Activated naive CD8-positive, alpha-beta T cell treated with anti-CD3 and anti-CD28 coated beads for 36 hours (primary cell): ENCODE data around the gene ETF1. TPM values are rescaled to one million over a fixed set of nuclear protein-coding genes. Genes with fewer than 3 reads are reported as not detected.
"Not testable (repeated sequence)": the region's sequence is repeated elsewhere in the genome, so short reads cannot be mapped to it uniquely, and the experiment has no call there.

Source experiments
- DNase-seq: peaks from one replicate; pipeline ENCODE4 v3.0.0; 2021
- H3K27ac Mint-ChIP-seq: one replicate; pipeline ENCODE4 v1.8.0; 2022; ENCODE audit warnings: mild to moderate bottlenecking, moderate library complexity, mixed read lengths
- H3K27me3 Mint-ChIP-seq: one replicate; pipeline ENCODE4 v1.8.0; 2022; ENCODE audit warnings: mild to moderate bottlenecking, mixed read lengths
- H3K36me3 Mint-ChIP-seq: one replicate; pipeline ENCODE4 v1.8.0; 2021; ENCODE audit warnings: mild to moderate bottlenecking, mixed read lengths
- H3K4me1 Mint-ChIP-seq: one replicate; pipeline ENCODE4 v1.8.0; 2021; ENCODE audit warnings: mixed read lengths
- H3K4me3 Mint-ChIP-seq: one replicate; pipeline ENCODE4 v1.8.0; 2022; ENCODE audit warnings: mild to moderate bottlenecking, moderate library complexity, mixed read lengths
- H3K9me3 Mint-ChIP-seq: one replicate; pipeline ENCODE4 v1.8.0; 2022; ENCODE audit warnings: mixed read lengths
- total RNA-seq, 2 experiments: library from RNA; stranded (reverse); gene quantifications; one replicate each; pipeline ENCODE4 v1.2.3, GENCODE V29; 2021

The ETF1 gene
- total RNA-seq, 2 experiments from 2014 or later: 256 TPM

GRCh38 chr5:138523406-138523805 lies 19.6 kb downstream of the ETF1 start:
- Mint-ChIP-seq H3K27ac (peak overlapping the region; percentile 50), H3K9me3 (no peaks in the 10 kb centered on the region), H3K4me1 (peaks cover 44% of the 10 kb centered on the region), H3K36me3 (peaks cover 18% of the 10 kb centered on the region), H3K27me3 (no peaks in the 10 kb centered on the region), H3K4me3 (no peak overlapping the region)
- no peak for DNase-seq

GRCh38 chr5:138520971-138521370 lies 22.1 kb downstream of the ETF1 start:
- H3K36me3 Mint-ChIP-seq: peaks cover 18% of the 10 kb centered on the region
- H3K4me3 Mint-ChIP-seq: no peak overlapping the region
- peaks cover 28% of the 10 kb centered on the region for H3K4me1 Mint-ChIP-seq

DNA sequence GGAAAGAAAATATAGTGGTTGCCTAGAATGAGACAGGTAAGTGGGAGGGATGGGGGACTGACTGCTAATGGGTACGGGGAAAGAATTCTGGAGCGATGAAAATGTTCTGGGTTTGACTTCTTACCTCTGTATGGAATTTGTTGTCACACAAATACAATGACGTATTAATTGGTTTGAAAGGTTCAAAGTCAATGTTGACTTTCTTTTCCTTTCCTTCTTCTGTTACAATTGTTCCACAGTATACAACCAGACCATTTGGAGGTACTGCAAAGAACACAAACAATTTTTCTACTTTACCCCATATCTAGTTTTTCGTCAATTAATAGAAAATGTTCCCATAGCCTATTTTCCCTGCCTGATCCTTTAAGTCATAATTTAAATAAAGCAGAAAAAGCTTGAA lies 25.6 kb downstream of the ETF1 start:
- Mint-ChIP-seq H3K27ac (no peak overlapping the region), H3K4me3 (no peak overlapping the region), H3K4me1 (peaks cover 17% of the 10 kb centered on the region), H3K36me3 (peaks cover 23% of the 10 kb centered on the region), H3K27me3 (no peaks in the 10 kb centered on the region), H3K9me3 (no peaks in the 10 kb centered on the region)
- DNase-seq: no peak

More at GRCh38 chr5:138520971-138521370, 22.1 kb downstream of the ETF1 start:
- no peaks in the 10 kb centered on the region for H3K9me3 Mint-ChIP-seq
- DNase-seq: no peak
- no peaks in the 10 kb centered on the region for H3K27me3 Mint-ChIP-seq
- peak overlapping the region; percentile 29 for H3K27ac Mint-ChIP-seq

- Mint-ChIP-seq H3K27ac (no peak overlapping the region), H3K4me3 (no peak overlapping the region), H3K9me3 (no peaks in the 10 kb centered on the region), H3K4me1 (peaks cover 4% of the 10 kb centered on the region), H3K27me3 (no peaks in the 10 kb centered on the region), H3K36me3 (peaks cover 20% of the 10 kb centered on the region)
- DNase-seq: no peak
These were observed 27.3 kb downstream of the ETF1 start for GRCh38 chr5:138515556-138516245.

DNA sequence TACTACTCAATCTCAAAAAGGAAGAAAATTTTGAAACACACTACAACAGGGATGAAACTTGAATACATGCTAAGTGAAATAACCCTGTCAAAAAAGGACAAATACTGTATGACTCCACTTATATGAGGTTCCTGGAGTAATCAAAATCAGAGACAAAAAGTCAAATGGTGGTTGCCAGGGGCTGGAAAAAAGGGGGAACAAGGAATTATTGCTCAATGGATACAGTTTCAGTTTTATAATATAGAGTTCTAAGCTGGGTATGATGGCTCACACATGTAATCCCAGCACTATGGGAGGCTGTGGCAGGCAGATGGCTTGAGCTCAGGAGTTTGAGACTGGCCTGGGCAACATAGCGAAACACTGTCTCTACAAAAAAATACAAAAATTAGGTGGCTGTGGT lies 29.0 kb downstream of the ETF1 start:
- Mint-ChIP-seq H3K36me3 (peaks cover 18% of the 10 kb centered on the region), H3K9me3 (no peaks in the 10 kb centered on the region), H3K27ac (no peak overlapping the region), H3K4me3 (no peak overlapping the region), H3K27me3 (no peaks in the 10 kb centered on the region), H3K4me1 (no peaks in the 10 kb centered on the region)
- DNase-seq: no peak

GRCh38 chr5:138508958-138509357 lies 34.1 kb downstream of the ETF1 start:
- Mint-ChIP-seq H3K9me3 (no peaks in the 10 kb centered on the region), H3K4me1 (peaks cover 3% of the 10 kb centered on the region), H3K27me3 (no peaks in the 10 kb centered on the region), H3K27ac (no peak overlapping the region), H3K4me3 (no peak overlapping the region), H3K36me3 (peaks cover 9% of the 10 kb centered on the region)
- DNase-seq: no peak

GRCh38 chr5:138507485-138507884 lies 35.6 kb downstream of the ETF1 start:
- H3K4me1 Mint-ChIP-seq, H3K4me3 Mint-ChIP-seq, DNase-seq, H3K27me3 Mint-ChIP-seq, H3K27ac Mint-ChIP-seq, H3K36me3 Mint-ChIP-seq, H3K9me3 Mint-ChIP-seq: not testable (repeated sequence)

- no peak overlapping the region for H3K4me3 Mint-ChIP-seq
- no peaks in the 10 kb centered on the region for H3K27me3 Mint-ChIP-seq
- DNase-seq: no peak
- peaks cover 8% of the 10 kb centered on the region for H3K36me3 Mint-ChIP-seq
- peaks cover 6% of the 10 kb centered on the region for H3K4me1 Mint-ChIP-seq
- no peak overlapping the region for H3K27ac Mint-ChIP-seq
- H3K9me3 Mint-ChIP-seq: no peaks in the 10 kb centered on the region
These were observed 36.4 kb downstream of the ETF1 start for GRCh38 chr5:138506370-138507306.

DNA sequence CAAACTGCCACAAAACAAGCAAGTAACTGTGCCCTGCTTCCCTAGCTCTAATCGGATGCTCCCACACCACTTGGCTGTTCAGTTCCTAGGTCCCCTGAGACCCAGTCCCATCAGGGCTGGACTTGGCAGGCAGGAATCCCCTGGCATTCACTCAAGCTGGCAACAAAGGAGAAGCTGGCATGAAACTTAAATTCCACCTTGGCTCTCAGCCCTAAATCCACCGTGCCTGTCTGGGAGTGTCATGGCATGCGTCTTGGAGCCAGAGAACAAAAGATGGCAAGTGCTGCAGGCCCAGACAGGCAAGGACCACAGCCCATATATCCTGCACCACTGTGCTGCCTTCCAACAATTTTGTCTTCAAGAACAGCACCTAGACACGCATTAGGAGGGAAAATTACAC lies 38.2 kb downstream of the ETF1 start:
- no peak overlapping the region for H3K4me3 Mint-ChIP-seq
- no peak overlapping the region for H3K27ac Mint-ChIP-seq
- H3K9me3 Mint-ChIP-seq: no peaks in the 10 kb centered on the region
- peaks cover 6% of the 10 kb centered on the region for H3K4me1 Mint-ChIP-seq
- no peaks in the 10 kb centered on the region for H3K27me3 Mint-ChIP-seq
- peaks cover 5% of the 10 kb centered on the region for H3K36me3 Mint-ChIP-seq
- DNase-seq: no peak

- no peak for DNase-seq
- no peaks in the 10 kb centered on the region for H3K9me3 Mint-ChIP-seq
- H3K4me3 Mint-ChIP-seq: no peak overlapping the region
- no peaks in the 10 kb centered on the region for H3K27me3 Mint-ChIP-seq
- H3K36me3 Mint-ChIP-seq: peaks cover 2% of the 10 kb centered on the region
- peaks cover 6% of the 10 kb centered on the region for H3K4me1 Mint-ChIP-seq
- peak overlapping the region; percentile 23 for H3K27ac Mint-ChIP-seq
These were observed 39.4 kb downstream of the ETF1 start for GRCh38 chr5:138503487-138504270.

GRCh38 chr5:138502521-138502920 lies 40.5 kb downstream of the ETF1 start:
- Mint-ChIP-seq H3K27ac (no peak overlapping the region), H3K36me3 (peaks cover 2% of the 10 kb centered on the region), H3K9me3 (no peaks in the 10 kb centered on the region), H3K4me1 (peaks cover 6% of the 10 kb centered on the region), H3K27me3 (no peaks in the 10 kb centered on the region), H3K4me3 (no peak overlapping the region)
- DNase-seq: no peak

DNA sequence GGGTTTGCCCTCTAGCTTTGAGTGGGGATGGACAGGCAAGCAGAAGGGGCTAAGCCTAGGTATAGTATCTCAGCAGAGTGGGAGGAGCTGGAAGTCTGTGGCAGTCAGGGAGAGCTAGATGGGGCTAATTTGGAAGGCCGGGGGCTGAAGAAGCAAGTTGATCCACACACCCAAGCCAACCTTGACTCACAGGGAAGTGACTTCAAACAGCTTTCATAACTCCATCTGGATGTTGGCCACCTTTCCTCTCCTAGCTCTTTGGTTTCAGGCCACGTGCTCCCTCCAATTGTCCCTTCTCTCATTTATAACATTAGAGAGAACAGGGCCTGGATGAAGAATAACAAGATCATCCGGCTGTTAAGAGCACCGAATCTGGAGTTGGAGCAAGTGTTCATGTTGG lies 40.9 kb downstream of the ETF1 start:
- no peaks in the 10 kb centered on the region for H3K36me3 Mint-ChIP-seq
- H3K4me1 Mint-ChIP-seq: peaks cover 6% of the 10 kb centered on the region
- no peak for DNase-seq
- no peaks in the 10 kb centered on the region for H3K9me3 Mint-ChIP-seq
- no peak overlapping the region for H3K27ac Mint-ChIP-seq
- no peak overlapping the region for H3K4me3 Mint-ChIP-seq
- H3K27me3 Mint-ChIP-seq: no peaks in the 10 kb centered on the region

DNA sequence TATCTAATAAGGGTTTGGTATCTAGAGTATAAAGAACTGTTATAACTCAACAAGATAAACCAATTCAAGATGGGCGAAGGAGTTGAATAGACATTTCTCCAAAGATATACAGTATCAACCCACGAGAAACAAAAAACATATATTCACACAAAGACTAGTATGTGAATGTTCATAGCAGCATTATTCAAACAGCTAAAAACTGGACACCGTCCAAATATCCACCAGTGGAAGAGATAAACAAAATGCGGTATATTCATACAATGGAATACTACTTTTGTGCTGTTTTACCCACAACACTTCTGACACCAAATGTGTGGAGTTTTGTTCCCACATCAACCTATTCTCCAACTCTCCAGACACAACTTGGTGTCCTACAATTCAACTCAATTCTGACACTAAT lies 44.7 kb downstream of the ETF1 start:
- no peak overlapping the region for H3K27ac Mint-ChIP-seq
- no peak overlapping the region for H3K4me3 Mint-ChIP-seq
- H3K27me3 Mint-ChIP-seq: no peaks in the 10 kb centered on the region
- DNase-seq: no peak
- H3K4me1 Mint-ChIP-seq: peaks cover 3% of the 10 kb centered on the region
- H3K36me3 Mint-ChIP-seq: no peaks in the 10 kb centered on the region
- no peaks in the 10 kb centered on the region for H3K9me3 Mint-ChIP-seq

GRCh38 chr5:138495351-138495750 lies 47.7 kb downstream of the ETF1 start:
- H3K36me3 Mint-ChIP-seq: no peaks in the 10 kb centered on the region
- H3K27ac Mint-ChIP-seq: no peak overlapping the region

GRCh38 chr5:138492560-138493045 lies 50.4 kb downstream of the ETF1 start:
- Mint-ChIP-seq H3K27me3 (peaks cover 26% of the 10 kb centered on the region), H3K4me3 (peak overlapping the region; percentile 93), H3K4me1 (peaks cover 18% of the 10 kb centered on the region), H3K27ac (peak overlapping the region; percentile 29), H3K36me3 (no peaks in the 10 kb centered on the region), H3K9me3 (no peaks in the 10 kb centered on the region)
- DNase-seq: no peak

More at GRCh38 chr5:138495351-138495750, 47.7 kb downstream of the ETF1 start:
- Mint-ChIP-seq H3K27me3 (peaks cover 13% of the 10 kb centered on the region), H3K4me3 (no peak overlapping the region), H3K9me3 (no peaks in the 10 kb centered on the region), H3K4me1 (peaks cover 17% of the 10 kb centered on the region)
- no peak for DNase-seq
